ENCODE measurements around the gene SCRN1.

GRCh38 chr7:29875741-29876140, 113.9 kb downstream of the SCRN1 start:
- no peak for TF ChIP-seq CTCF (conservative IDR thresholded peaks at IDR 0.05)
- TF ChIP-seq ZFX (IDR thresholded peaks at IDR 0.05) = no peak

All from C4-2B (cell line).